Stimulated activated CD8-positive, alpha-beta memory T cell treated with anti-CD3 and anti-CD28 coated beads, Interleukin-7, amount 100 ng/mL, for 1 hour (primary cell): Measurements from ENCODE around the gene TMEM132D.

Source experiments
- DNase-seq, 2 donors: peaks; one replicate each; pipeline ENCODE4 v3.0.0-alpha.2; 2020; ENCODE audit warnings: low read depth in 2 of 2

TMEM132D gene

GRCh38 chr12:129826273-129826672 is 77.6 kb downstream of the TMEM132D start:
- no peak for DNase-seq

- DNase-seq = no peak
Measured at GRCh38 chr12:129825316-129825715, 78.5 kb downstream of the TMEM132D start.

GRCh38 chr12:129821964-129822363 is 81.9 kb downstream of the TMEM132D start:
- DNase-seq = no peak

GRCh38 chr12:129819391-129819790 is 84.4 kb downstream of the TMEM132D start:
- no peak for DNase-seq

GRCh38 chr12:129815846-129816245 is 88.0 kb downstream of the TMEM132D start:
- no peak for DNase-seq

GRCh38 chr12:129811963-129812362 is 91.9 kb downstream of the TMEM132D start:
- no peak for DNase-seq

GRCh38 chr12:129807136-129807535 is 96.7 kb downstream of the TMEM132D start:
- DNase-seq = no peak

- DNase-seq = no peak
Measured at GRCh38 chr12:129791396-129791795, 112.4 kb downstream of the TMEM132D start.

GRCh38 chr12:129790930-129791329 is 112.9 kb downstream of the TMEM132D start:
- no peak for DNase-seq

GRCh38 chr12:129790331-129790730 is 113.5 kb downstream of the TMEM132D start:
- no peak for DNase-seq

- no peak for DNase-seq
Measured at GRCh38 chr12:129789921-129790320, 113.9 kb downstream of the TMEM132D start.

- no peak for DNase-seq
Measured at GRCh38 chr12:129788506-129789084, 115.2 kb downstream of the TMEM132D start.

- no peak for DNase-seq
Measured at GRCh38 chr12:129779989-129780388, 123.8 kb downstream of the TMEM132D start.

GRCh38 chr12:129779033-129779432 is 124.8 kb downstream of the TMEM132D start:
- no peak for DNase-seq

GRCh38 chr12:129776977-129777667 is 126.7 kb downstream of the TMEM132D start:
- no peak for DNase-seq

- no peak for DNase-seq
Measured at GRCh38 chr12:129772501-129773493, 131.0 kb downstream of the TMEM132D start.

GRCh38 chr12:129771238-129771637 is 132.6 kb downstream of the TMEM132D start:
- no peak for DNase-seq

- no peak for DNase-seq
Measured at GRCh38 chr12:129765719-129766118, 138.1 kb downstream of the TMEM132D start.

- DNase-seq = no peak
Measured at GRCh38 chr12:129762436-129762835, 141.4 kb downstream of the TMEM132D start.

GRCh38 chr12:129753586-129753985 is 150.2 kb downstream of the TMEM132D start:
- DNase-seq = no peak

GRCh38 chr12:129750421-129750820 is 153.4 kb downstream of the TMEM132D start:
- DNase-seq = no peak

GRCh38 chr12:129746318-129746717 is 157.5 kb downstream of the TMEM132D start:
- no peak for DNase-seq
